Smooth muscle cell (in vitro differentiated cells): Measurements from ENCODE around the gene MLLT10. TPM values are rescaled to one million over a fixed set of nuclear protein-coding genes. Genes with fewer than 3 reads are reported as not detected.

Experiments
- DNase-seq: peaks from one replicate; lab custom pipeline; 2025; ENCODE audit not compliant: unreplicated experiment; lab: John Stamatoyannopoulos, UW
- H2AFZ ChIP-seq: fragments of 200-600 bp; sonication (generic); 2 replicates; pipeline ENCODE4 v1.6.0; 2016; ENCODE audit warnings: antibody characterized with exemption, low read depth, mild to moderate bottlenecking
- H3F3A ChIP-seq: fragments of 200-600 bp; sonication (generic); 2 replicates; pipeline ENCODE4 v1.6.0; 2017; ENCODE audit warnings: antibody characterized with exemption, low read depth
- H3K27ac ChIP-seq: fragments of 200-600 bp; sonication (generic); 2 replicates; pipeline ENCODE4 v1.5.1; 2016; ENCODE audit warnings: low read depth, mild to moderate bottlenecking
- H3K27me3 ChIP-seq: fragments of 200-600 bp; sonication (generic); 2 replicates; pipeline ENCODE4 v1.6.1; 2016; ENCODE audit warnings: low read depth, mild to moderate bottlenecking
- H3K36me3 ChIP-seq: fragments of 200-600 bp; sonication (generic); 2 replicates; pipeline ENCODE4 v1.5.1; 2016; ENCODE audit warnings: low read depth
- H3K4me1 ChIP-seq: fragments of 200-600 bp; sonication (generic); 2 replicates; pipeline ENCODE4 v1.5.1; 2016; ENCODE audit warnings: low read depth
- H3K4me2 ChIP-seq: fragments of 200-600 bp; sonication (generic); 2 replicates; pipeline ENCODE4 v1.6.0; 2016; ENCODE audit warnings: mild to moderate bottlenecking
- H3K4me3 ChIP-seq: fragments of 200-600 bp; sonication (generic); 2 replicates; pipeline ENCODE4 v1.5.1; 2016; ENCODE audit warnings: mild to moderate bottlenecking
- H3K79me2 ChIP-seq: fragments of 200-600 bp; sonication (generic); 2 replicates; pipeline ENCODE4 v1.6.0; 2016; ENCODE audit warnings: low read depth, mild to moderate bottlenecking
- H3K9ac ChIP-seq: fragments of 200-600 bp; sonication (generic); 2 replicates; pipeline ENCODE4 v1.6.0; 2016; ENCODE audit warnings: low read depth
- H3K9me3 ChIP-seq: fragments of 200-600 bp; sonication (generic); replicated peaks from 2 replicates; pipeline ENCODE4 v1.5.1; 2016; ENCODE audit warnings: low read depth
- H4K20me1 ChIP-seq: fragments of 200-600 bp; sonication (generic); 2 replicates; pipeline ENCODE4 v1.6.0; 2016; ENCODE audit warnings: low read depth
- WGBS: methylation state at CpG from one replicate; pipeline ENCODE4 v1.1.7; 2016; ENCODE audit warnings: low lambda C conversion rate; 5-methylcytosine and 5-hydroxymethylcytosine counted together
- polyA plus RNA-seq: library from polyadenylated mRNA; unstranded; fragments of >200 nt; fragmentation: Nextera tagmentation; extraction: Ambion mirVana; gene quantifications from 2 replicates; pipeline ENCODE4 v1.2.1, GENCODE V29; 2016
- total RNA-seq: library from RNA; depleted of rRNA; stranded (reverse); fragments of >200 nt; gene quantifications from 2 replicates; pipeline ENCODE4 v1.2.3, GENCODE V29; 2014
- TF ChIP-seq, protein P1 (sequence below): fragments of 200-600 bp; sonication (generic); IDR thresholded peaks from 2 replicates; pipeline ENCODE4 v1.5.1; 2017; ENCODE audit warnings: borderline replicate concordance, mild to moderate bottlenecking, antibody characterized with exemption; ENCODE audit not compliant: insufficient read depth, poor library complexity, severe bottlenecking

Gene MLLT10
- total and polyA plus RNA-seq, 2 experiments from 2014 or later, result 6.8 to 43.6 TPM

DNA sequence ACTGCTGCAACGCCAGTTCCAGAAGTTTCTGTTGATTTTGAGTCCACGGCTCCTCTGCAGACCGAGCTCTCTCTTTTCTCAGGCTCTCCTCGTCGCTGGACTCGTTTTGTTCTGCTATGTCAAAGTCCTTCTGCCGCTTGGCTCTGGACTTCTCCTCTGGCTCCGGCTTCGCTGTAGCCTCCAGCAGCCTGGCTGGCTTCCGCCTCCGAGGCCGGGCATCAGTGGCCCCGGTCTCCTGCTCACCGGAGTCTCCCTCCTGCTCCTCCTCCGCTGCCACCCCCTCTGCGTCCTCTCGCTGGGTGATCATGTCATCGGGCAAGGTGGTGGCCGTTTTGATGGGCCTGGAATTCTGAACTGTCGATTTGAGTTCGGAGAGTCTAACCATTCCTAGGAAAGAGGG, 225.2 kb downstream of the MLLT10 start:
- Histone ChIP-seq H3F3A (peaks cover 17% of the 10 kb centered on the region), H3K4me1 (peaks cover 25% of the 10 kb centered on the region), H3K27me3 (no peaks in the 10 kb centered on the region), H3K79me2 (no peaks in the 10 kb centered on the region), H3K9ac (no peak overlapping the region), H3K4me3 (no peak overlapping the region), H3K36me3 (no peaks in the 10 kb centered on the region), H3K27ac (no peak overlapping the region), H4K20me1 (no peaks in the 10 kb centered on the region), H3K9me3 (no peaks in the 10 kb centered on the region), H3K4me2 (no peak overlapping the region), H2AFZ (no peak overlapping the region)
- DNase-seq, result no peak
- TF ChIP-seq, protein P1, sequence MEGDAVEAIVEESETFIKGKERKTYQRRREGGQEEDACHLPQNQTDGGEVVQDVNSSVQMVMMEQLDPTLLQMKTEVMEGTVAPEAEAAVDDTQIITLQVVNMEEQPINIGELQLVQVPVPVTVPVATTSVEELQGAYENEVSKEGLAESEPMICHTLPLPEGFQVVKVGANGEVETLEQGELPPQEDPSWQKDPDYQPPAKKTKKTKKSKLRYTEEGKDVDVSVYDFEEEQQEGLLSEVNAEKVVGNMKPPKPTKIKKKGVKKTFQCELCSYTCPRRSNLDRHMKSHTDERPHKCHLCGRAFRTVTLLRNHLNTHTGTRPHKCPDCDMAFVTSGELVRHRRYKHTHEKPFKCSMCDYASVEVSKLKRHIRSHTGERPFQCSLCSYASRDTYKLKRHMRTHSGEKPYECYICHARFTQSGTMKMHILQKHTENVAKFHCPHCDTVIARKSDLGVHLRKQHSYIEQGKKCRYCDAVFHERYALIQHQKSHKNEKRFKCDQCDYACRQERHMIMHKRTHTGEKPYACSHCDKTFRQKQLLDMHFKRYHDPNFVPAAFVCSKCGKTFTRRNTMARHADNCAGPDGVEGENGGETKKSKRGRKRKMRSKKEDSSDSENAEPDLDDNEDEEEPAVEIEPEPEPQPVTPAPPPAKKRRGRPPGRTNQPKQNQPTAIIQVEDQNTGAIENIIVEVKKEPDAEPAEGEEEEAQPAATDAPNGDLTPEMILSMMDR, result no peak
- WGBS, result 96% methylated on average over 21 of the region's 21 CpGs

DNA sequence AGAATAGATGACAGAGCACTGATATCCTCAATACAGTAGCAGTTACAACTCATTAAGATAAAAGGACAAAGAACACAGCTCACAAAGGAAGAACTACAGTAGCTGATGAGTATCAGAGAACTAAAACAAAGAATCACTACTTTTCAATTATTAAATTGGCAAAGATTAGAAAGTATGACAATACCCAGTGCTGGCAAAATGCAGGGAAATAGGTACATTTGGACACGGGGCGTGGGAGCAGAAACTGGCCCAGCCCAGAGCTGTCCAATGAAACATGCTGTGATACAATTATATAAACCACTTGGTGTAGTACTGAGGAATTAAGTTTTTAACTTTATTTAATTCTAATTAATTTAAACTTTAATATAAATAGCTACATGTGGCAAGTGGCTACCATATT, 226.3 kb downstream of the MLLT10 start:
- WGBS, result 97% methylated on average over 2 of the region's 2 CpGs
- H3K4me1 ChIP-seq, result peaks cover 25% of the 10 kb centered on the region
- no peaks in the 10 kb centered on the region for H3K79me2 ChIP-seq
- no peaks in the 10 kb centered on the region for H3K9me3 ChIP-seq
- TF ChIP-seq, protein P1, result no peak
- no peaks in the 10 kb centered on the region for H3K36me3 ChIP-seq
- no peak overlapping the region for H3K4me3 ChIP-seq
- H3K4me2 ChIP-seq, result no peak overlapping the region
- DNase-seq, result no peak
- H3K27me3 ChIP-seq, result no peaks in the 10 kb centered on the region
- H3K27ac ChIP-seq, result no peak overlapping the region
- H3K9ac ChIP-seq, result no peak overlapping the region
- H3F3A ChIP-seq, result peaks cover 17% of the 10 kb centered on the region
- no peak overlapping the region for H2AFZ ChIP-seq
- no peaks in the 10 kb centered on the region for H4K20me1 ChIP-seq

DNA sequence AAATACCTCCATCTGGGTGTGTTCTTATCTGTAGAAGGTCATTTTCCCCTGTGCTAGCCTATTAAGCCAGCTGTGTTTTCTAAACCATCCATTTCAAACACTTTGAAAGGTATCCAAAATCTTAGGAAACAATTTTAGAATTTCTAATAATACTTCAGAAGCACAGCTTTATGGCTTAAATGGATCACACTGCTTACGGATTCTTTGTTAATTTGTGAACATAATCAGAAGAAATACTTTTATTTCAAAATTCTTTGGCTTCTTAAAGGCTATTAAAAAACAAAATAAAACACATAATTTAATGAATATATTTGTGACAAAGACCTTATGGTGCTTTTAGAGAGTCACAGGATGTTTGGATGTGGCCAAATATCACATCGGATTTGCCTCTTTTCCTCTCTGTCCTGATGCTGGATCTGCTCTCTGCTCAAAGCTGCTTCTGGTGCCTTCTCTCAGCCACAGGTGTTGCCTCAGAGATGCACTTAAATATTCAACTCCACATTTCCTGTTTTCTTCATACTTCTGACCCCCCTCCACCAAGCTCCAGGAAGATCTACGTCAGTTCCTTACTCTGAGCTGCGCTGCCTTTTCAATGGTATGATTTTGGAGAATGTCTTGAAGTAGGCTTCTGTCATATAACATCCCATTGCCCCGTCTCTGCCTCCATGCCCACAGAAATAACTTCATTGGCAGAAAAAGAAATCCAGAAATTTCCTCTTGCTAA, 230.6 kb downstream of the MLLT10 start:
- no peaks in the 10 kb centered on the region for H3F3A ChIP-seq
- no peaks in the 10 kb centered on the region for H3K4me1 ChIP-seq
- H3K4me3 ChIP-seq, result no peak overlapping the region
- WGBS, result 96% methylated on average over 5 of the region's 5 CpGs
- H3K36me3 ChIP-seq, result no peaks in the 10 kb centered on the region
- H4K20me1 ChIP-seq, result no peaks in the 10 kb centered on the region
- H3K27ac ChIP-seq, result no peak overlapping the region
- H3K27me3 ChIP-seq, result no peaks in the 10 kb centered on the region
- H2AFZ ChIP-seq, result no peak overlapping the region
- no peak overlapping the region for H3K4me2 ChIP-seq
- no peaks in the 10 kb centered on the region for H3K79me2 ChIP-seq
- no peak overlapping the region for H3K9ac ChIP-seq
- H3K9me3 ChIP-seq, result no peaks in the 10 kb centered on the region
- TF ChIP-seq, protein P1, result no peak
- DNase-seq, result no peak

GRCh38 chr10:21769041-21769440, 235.0 kb downstream of the MLLT10 start:
- 95% methylated on average over 3 of the region's 3 CpGs for WGBS
- Histone ChIP-seq H3K27ac (no peak overlapping the region), H4K20me1 (no peaks in the 10 kb centered on the region), H3K9me3 (no peaks in the 10 kb centered on the region), H3K36me3 (no peaks in the 10 kb centered on the region), H2AFZ (no peak overlapping the region), H3K9ac (no peak overlapping the region), H3K79me2 (no peaks in the 10 kb centered on the region), H3K4me1 (no peaks in the 10 kb centered on the region), H3F3A (no peaks in the 10 kb centered on the region), H3K4me2 (no peak overlapping the region), H3K4me3 (no peak overlapping the region), H3K27me3 (no peaks in the 10 kb centered on the region)
- DNase-seq, result no peak
- TF ChIP-seq, protein P1, result no peak
